Measurements from ENCODE around the gene UIMC1. TPM values are rescaled to one million over a fixed set of nuclear protein-coding genes. Genes with fewer than 3 reads are reported as not detected.

UIMC1 gene
- total RNA-seq, 1 experiment from 2014 or later, result 47.6 TPM

DNA sequence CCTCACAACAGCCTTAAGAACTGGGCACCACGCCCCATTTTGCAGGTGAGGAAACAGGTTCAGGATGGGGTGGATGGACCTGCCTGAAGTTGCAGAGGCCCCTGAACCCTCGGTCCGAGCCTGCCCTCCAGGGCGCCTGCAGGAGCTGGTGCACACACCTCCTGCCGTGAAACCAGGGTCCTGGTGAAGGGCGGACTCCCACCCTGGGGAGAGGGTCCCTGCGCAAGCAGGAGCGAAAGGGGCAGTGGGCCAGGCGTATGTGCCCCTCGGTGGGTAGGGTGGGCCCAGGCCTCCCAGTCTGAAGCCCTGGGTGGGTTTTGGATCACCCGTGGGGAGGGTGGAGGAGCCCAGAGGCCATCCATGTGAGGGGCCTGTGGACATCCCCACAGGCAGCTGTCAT lies 145.3 kb downstream of the UIMC1 start:
- Histone ChIP-seq H3K27me3 (peaks cover 37% of the 10 kb centered on the region), H3K4me3 (no peak overlapping the region), H3K36me3 (no peaks in the 10 kb centered on the region), H3K9me3 (no peaks in the 10 kb centered on the region)
- DNase-seq, result no peak

DNA sequence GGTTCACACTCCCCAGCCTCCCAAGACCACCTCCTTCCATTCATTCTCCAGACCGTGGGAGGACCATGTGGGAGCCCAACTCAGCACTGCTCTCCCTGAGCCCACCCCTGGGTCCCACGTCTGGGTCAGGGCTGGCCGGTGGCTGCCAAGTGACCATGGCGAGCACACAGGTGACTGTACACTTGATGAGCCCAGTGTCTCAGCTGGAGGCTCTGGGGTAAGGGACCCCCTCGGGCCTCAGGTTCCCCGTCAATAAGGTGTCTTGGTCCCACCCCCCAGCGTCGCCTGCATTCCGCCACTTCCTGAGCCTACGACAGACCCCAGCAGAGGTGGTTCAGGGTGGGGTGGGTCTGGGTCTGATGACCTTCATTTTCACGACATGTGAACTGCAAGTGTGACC lies 146.2 kb downstream of the UIMC1 start:
- Histone ChIP-seq H3K4me3 (no peak overlapping the region), H3K9me3 (no peaks in the 10 kb centered on the region), H3K27me3 (peaks cover 35% of the 10 kb centered on the region), H3K36me3 (no peaks in the 10 kb centered on the region)
- no peak for DNase-seq

GRCh38 chr5:176859916-176860315 lies 146.7 kb downstream of the UIMC1 start:
- Histone ChIP-seq H3K36me3 (no peaks in the 10 kb centered on the region), H3K9me3 (no peaks in the 10 kb centered on the region), H3K4me3 (no peak overlapping the region), H3K27me3 (peaks cover 35% of the 10 kb centered on the region)
- DNase-seq, result no peak

DNA sequence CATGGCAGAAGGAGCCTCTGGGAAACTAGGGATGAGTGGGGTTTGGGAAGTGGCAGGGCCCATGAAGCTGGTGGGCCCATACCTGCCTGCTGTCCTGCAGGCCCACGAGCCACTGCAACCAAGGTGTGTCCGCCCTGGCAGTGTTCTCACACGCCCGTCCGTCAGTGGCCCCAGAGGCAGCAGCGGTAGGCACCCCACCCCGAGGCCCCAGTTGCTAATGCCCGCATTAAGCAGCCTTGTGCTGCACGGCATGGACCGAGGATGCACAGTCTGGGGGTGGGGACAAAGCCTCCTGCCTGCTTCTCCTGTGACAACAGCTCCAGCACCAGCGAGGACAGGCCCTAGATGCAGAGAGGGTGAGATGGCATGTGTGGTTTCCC lies 148.7 kb downstream of the UIMC1 start:
- Histone ChIP-seq H3K9me3 (no peaks in the 10 kb centered on the region), H3K4me3 (no peak overlapping the region), H3K27me3 (peaks cover 32% of the 10 kb centered on the region), H3K36me3 (no peaks in the 10 kb centered on the region)
- no peak for DNase-seq

GRCh38 chr5:176857216-176857893 lies 149.2 kb downstream of the UIMC1 start:
- Histone ChIP-seq H3K4me3 (no peak overlapping the region), H3K9me3 (no peaks in the 10 kb centered on the region), H3K36me3 (no peaks in the 10 kb centered on the region), H3K27me3 (peaks cover 28% of the 10 kb centered on the region)
- DNase-seq, result no peak

DNA sequence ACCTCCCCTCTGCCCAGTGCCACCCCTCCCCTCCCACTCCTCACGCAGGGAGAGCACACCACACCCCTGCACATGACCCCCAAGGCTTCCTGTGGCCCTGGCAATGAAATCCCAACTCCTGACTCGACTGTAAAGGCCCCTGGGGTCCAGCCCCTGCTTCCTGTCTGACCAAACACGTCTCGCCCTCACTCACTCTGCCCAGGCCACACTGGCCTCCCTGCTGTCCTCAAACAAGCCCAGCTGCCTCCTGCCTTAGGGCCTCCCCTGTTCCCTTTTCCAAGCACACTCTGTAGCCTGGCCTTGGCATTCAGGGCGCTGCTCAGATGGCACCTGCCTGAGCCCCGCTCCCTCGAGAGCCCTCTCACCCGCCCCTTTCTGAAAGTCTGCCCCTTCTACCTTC lies 149.8 kb downstream of the UIMC1 start:
- peaks cover 24% of the 10 kb centered on the region for H3K27me3 ChIP-seq
- no peaks in the 10 kb centered on the region for H3K36me3 ChIP-seq
- no peak overlapping the region for H3K4me3 ChIP-seq
- no peak for DNase-seq
- no peaks in the 10 kb centered on the region for H3K9me3 ChIP-seq

DNA sequence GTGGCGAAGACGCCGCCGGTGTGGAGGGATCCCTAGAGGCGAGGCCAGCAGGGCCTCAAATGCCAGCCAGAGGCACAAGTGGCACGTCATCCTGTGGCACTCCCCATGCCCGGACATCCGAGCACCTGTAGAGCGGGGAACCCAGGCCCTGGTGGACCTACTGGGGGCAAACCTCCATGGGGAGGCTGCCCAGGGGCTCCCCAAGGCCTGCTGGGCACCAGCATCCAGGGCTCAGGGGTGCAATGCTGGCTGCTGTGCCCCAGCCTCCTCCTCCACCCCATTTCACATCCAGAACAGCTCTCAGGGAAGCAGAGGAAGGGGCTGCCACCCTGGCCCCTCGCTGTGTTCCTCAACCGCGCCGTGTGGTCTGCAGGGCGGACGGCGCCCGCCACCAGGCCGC lies 151.0 kb downstream of the UIMC1 start:
- H3K36me3 ChIP-seq, result no peaks in the 10 kb centered on the region
- peaks cover 22% of the 10 kb centered on the region for H3K27me3 ChIP-seq
- H3K9me3 ChIP-seq, result no peaks in the 10 kb centered on the region
- no peak overlapping the region for H3K4me3 ChIP-seq
- DNase-seq, result no peak

Other genes with a start within 250 kb of the UIMC1 start
- gene UNC5A, start 196.2 kb downstream of the UIMC1 start, total RNA-seq (2014; rRNA removed; shearing (Covaris generic); ENCODE audit: low replicate concordance), result not detected in 2 replicates
- gene HK3, start 107.4 kb downstream of the UIMC1 start, total RNA-seq (2014; rRNA removed; shearing (Covaris generic); ENCODE audit: low replicate concordance), result not detected in 2 replicates
- gene ZNF346, start 15.9 kb upstream of the UIMC1 start, total RNA-seq (2014; rRNA removed; shearing (Covaris generic); ENCODE audit: low replicate concordance), result 13.7 and 28.8 TPM in 2 replicates
- gene FGFR4, start 80.1 kb upstream of the UIMC1 start, total RNA-seq (2014; rRNA removed; shearing (Covaris generic); ENCODE audit: low replicate concordance), result 51.3 and 96.6 TPM in 2 replicates
- 30.9 and 43.8 TPM in 2 replicates for gene NSD1, start 127.0 kb upstream of the UIMC1 start, total RNA-seq (2014; rRNA removed; shearing (Covaris generic); ENCODE audit: low replicate concordance)

Data from MG63 (cell line).